NCI-H1694 (cell line): Measurements from ENCODE around the gene TNNC1.

Experiments
- DNase-seq: peaks from one replicate; lab custom pipeline; 2025; lab: John Stamatoyannopoulos, UW

TNNC1 gene

GRCh38 chr3:52432225-52432624 lies 21.6 kb downstream of the TNNC1 start:
- no peak for DNase-seq

- no peak for DNase-seq
Observed at GRCh38 chr3:52431459-52432223, 22.2 kb downstream of the TNNC1 start.

GRCh38 chr3:52430416-52430810 lies 23.4 kb downstream of the TNNC1 start:
- DNase-seq: no peak

GRCh38 chr3:52429779-52430415 lies 23.9 kb downstream of the TNNC1 start:
- DNase-seq: no peak

- DNase-seq: no peak
Observed at GRCh38 chr3:52429031-52429430, 24.8 kb downstream of the TNNC1 start.

- peak; percentile 30 for DNase-seq
Observed at GRCh38 chr3:52428151-52429005, 25.5 kb downstream of the TNNC1 start.

- no peak for DNase-seq
Observed at GRCh38 chr3:52423173-52423572, 30.7 kb downstream of the TNNC1 start.

GRCh38 chr3:52422669-52423068 lies 31.2 kb downstream of the TNNC1 start:
- no peak for DNase-seq

GRCh38 chr3:52420388-52420787 lies 33.5 kb downstream of the TNNC1 start:
- DNase-seq: no peak

- DNase-seq: no peak
Observed at GRCh38 chr3:52415800-52416199, 38.0 kb downstream of the TNNC1 start.

GRCh38 chr3:52408466-52408865 lies 45.4 kb downstream of the TNNC1 start:
- no peak for DNase-seq

GRCh38 chr3:52407779-52408178 lies 46.1 kb downstream of the TNNC1 start:
- no peak for DNase-seq

- no peak for DNase-seq
Observed at GRCh38 chr3:52406791-52407510, 46.9 kb downstream of the TNNC1 start.

GRCh38 chr3:52406231-52406661 lies 47.6 kb downstream of the TNNC1 start:
- DNase-seq: no peak

GRCh38 chr3:52405601-52406110 lies 48.2 kb downstream of the TNNC1 start:
- no peak for DNase-seq

- DNase-seq: no peak
Observed at GRCh38 chr3:52405066-52405465, 48.8 kb downstream of the TNNC1 start.

GRCh38 chr3:52404391-52404790 lies 49.5 kb downstream of the TNNC1 start:
- DNase-seq: no peak

GRCh38 chr3:52403955-52404354 lies 49.9 kb downstream of the TNNC1 start:
- DNase-seq: no peak

GRCh38 chr3:52403271-52403841 lies 50.5 kb downstream of the TNNC1 start:
- no peak for DNase-seq

GRCh38 chr3:52402706-52403270 lies 51.1 kb downstream of the TNNC1 start:
- no peak for DNase-seq

- no peak for DNase-seq
Observed at GRCh38 chr3:52402101-52402521, 51.7 kb downstream of the TNNC1 start.
